ENCODE measurements around the gene IFNA8. TPM values are rescaled to one million over a fixed set of nuclear protein-coding genes. Genes with fewer than 3 reads are reported as not detected.

The IFNA8 gene
- total and polyA plus RNA-seq, 3 donors from 2014 or later, result not detected

DNA sequence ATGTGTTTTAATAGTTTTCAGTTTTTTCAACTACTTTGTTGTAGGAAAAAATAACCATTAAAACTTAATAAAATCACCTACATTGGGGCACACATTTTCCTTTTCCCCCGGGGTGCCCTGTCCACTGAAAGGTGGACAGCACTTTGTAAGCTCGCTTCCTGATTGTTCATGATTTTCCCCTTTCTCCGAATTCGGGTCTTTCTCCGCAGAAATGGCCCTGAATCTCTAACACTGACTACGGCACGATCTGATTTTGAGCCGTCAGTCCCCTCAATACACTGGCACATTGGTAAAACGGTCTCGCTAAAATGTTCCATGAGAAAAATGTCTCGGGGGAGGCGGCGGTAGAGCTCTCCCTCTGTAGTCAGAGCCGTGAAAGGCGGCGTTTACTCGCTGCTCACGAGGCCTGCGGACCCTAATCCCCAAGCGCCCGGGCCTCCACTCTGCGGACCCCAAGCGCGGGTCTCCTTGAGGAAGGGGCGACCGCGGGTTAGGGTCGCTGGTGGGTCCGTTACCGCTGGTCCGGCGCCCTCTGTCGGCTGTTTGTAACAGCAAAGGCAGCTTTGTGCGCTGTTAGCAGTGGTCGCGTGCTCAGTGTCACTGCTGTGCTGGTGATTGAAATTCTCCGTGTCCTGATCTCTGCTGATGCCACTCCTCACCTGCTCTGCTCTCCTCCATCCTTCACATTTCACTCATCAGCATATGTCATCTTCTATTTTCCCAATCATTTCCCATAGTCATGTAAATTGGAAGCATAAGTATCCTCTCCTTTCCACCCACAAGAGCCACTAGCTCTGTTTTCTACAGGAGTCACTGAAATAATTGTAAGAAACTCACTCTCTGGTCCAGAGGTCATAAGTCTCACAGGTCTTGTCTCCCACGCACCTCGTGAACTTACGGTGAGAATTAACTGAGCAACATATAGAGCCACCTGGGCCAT is 12.9 kb upstream of the IFNA8 start:
- intact Hi-C loops (cut with DNase I; ENCODE audit: low total_unique reads), result no loop called here
- WGBS, 2 donors, result 4 to 10% methylated on average over 20 to 40 of the region's 40 CpGs

DNA sequence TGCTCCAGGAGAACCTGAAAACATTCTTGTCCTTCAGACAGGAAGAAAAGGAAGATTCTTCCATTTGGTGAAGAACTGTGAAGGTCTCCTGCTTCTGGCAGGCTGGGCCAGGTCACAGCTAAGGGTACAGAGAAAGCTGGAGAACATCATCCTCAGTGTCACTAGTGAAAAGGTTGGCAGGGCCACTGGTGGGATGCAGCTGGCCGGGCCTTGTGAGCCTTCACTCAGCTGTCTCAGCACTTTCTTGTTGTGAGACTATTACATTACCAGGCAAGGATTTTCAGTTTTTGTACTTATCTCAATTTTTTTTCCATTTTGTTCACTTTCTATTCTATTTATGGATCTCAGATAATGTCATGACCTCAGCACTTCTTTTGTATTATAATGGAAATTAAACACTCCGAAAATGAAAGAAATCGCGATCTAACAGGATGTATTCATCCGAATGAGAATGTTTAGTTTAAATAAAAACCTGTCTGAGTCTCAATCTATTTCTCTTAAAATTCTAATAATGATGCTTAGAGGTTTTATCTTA is 9.9 kb upstream of the IFNA8 start:
- Histone ChIP-seq H3K4me1 (no peaks in the 10 kb centered on the region), H3K9me3 (no peaks in the 10 kb centered on the region), H3K27me3 (no peaks in the 10 kb centered on the region), H3K36me3 (ENCODE audit: low read depth, missing control alignments) (no peaks in the 10 kb centered on the region), H3K4me3 (no peak overlapping the region), H3K27ac (no peak overlapping the region)
- intact Hi-C loops (cut with DNase I; ENCODE audit: low total_unique reads), result no loop called here
- 83 to 87% methylated on average over 5 of the region's 5 CpGs for WGBS, 2 donors
- no peak for TF ChIP-seq POLR2A (IDR thresholded peaks at IDR 0.05)
- TF ChIP-seq, protein P1, sequence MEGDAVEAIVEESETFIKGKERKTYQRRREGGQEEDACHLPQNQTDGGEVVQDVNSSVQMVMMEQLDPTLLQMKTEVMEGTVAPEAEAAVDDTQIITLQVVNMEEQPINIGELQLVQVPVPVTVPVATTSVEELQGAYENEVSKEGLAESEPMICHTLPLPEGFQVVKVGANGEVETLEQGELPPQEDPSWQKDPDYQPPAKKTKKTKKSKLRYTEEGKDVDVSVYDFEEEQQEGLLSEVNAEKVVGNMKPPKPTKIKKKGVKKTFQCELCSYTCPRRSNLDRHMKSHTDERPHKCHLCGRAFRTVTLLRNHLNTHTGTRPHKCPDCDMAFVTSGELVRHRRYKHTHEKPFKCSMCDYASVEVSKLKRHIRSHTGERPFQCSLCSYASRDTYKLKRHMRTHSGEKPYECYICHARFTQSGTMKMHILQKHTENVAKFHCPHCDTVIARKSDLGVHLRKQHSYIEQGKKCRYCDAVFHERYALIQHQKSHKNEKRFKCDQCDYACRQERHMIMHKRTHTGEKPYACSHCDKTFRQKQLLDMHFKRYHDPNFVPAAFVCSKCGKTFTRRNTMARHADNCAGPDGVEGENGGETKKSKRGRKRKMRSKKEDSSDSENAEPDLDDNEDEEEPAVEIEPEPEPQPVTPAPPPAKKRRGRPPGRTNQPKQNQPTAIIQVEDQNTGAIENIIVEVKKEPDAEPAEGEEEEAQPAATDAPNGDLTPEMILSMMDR (IDR thresholded peaks at IDR 0.05), result no peak
- DNase-seq, result no peak

More for the DNA sequence above, 12.9 kb upstream of the IFNA8 start:
- Histone ChIP-seq H3K4me3 (peak overlapping the region; percentile 62 to 71), H3K36me3 (ENCODE audit: low read depth, missing control alignments) (no peaks in the 10 kb centered on the region), H3K27ac (peak overlapping the region; percentile 66 to 71), H3K27me3 (no peaks in the 10 kb centered on the region), H3K9me3 (no peaks in the 10 kb centered on the region), H3K4me1 (no peaks in the 10 kb centered on the region)
- peak; percentile 88 for DNase-seq
- TF ChIP-seq POLR2A (IDR thresholded peaks at IDR 0.05), result no peak
- TF ChIP-seq, protein P1 (IDR thresholded peaks at IDR 0.05), result peak; percentile 42 to 74 (median 58)

DNA sequence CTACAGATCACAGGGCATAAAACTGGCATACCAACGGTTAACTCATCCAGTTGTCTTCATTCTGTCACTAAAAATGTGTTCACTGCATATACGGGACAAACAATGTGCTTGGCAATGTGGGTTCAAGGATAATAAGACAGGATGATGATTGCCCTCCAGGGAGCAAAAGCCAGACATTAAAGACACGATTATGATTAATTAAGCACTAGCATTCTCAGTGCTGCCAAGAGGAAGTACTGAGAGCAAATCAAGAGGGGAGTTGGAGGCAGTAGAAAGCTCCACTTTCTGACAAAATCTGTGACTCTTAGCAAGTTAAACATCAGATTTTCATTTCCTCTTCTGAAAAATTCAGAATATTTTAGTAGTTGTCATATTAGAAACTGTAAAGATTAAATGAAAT is 9.0 kb upstream of the IFNA8 start:
- no peak for DNase-seq
- intact Hi-C loops (cut with DNase I; ENCODE audit: low total_unique reads), result no loop called here
- Histone ChIP-seq H3K4me1 (no peaks in the 10 kb centered on the region), H3K9me3 (no peaks in the 10 kb centered on the region), H3K27ac (no peak overlapping the region), H3K4me3 (no peak overlapping the region), H3K36me3 (ENCODE audit: low read depth, missing control alignments) (no peaks in the 10 kb centered on the region), H3K27me3 (no peaks in the 10 kb centered on the region)
- WGBS, 2 donors, result 46 to 48% methylated on average over 3 of the region's 3 CpGs
- TF ChIP-seq POLR2A (IDR thresholded peaks at IDR 0.05), result no peak
- TF ChIP-seq, protein P1 (IDR thresholded peaks at IDR 0.05), result no peak

DNA sequence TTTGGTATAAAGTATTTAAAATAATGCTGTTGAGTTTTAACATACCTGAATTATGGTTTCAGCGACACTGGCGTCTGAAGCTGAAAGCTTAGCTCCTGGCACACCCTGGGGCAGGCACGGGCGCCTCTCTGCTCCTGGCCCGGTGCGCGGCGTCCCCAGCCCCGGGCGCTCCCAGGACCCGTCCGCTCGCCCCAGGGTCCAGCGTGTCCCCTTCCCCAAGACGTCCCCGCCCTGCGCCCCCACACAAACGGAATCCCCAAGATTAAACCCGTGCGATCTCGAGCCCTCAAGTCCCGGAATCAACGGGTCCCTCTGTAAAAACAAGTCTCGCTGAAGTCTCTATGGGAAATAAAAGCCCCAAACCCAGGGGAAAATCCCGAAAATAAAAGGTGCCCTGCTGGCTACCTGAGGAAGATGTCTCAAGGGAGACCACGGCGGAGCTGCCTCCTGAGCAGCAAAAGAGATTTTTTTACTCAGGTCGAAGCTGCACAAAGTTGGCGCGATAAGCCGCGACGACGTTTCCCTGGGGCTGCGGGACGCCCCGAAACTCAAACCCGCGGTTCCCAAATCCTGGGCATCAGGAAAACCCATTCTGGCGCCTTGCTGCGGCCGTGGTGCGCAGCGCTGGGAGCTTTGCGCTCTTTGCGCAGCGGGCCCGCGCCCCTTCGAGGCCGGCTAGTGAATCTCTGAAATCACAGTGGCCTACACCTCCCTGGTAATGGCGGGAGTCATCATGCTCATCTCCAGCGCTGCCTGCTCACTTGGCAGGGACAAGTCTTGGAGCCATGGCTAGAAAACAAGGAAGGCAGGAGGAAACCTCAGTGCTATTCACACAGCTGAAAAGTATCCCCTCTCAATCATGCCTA is 6.3 kb upstream of the IFNA8 start:
- peak; percentile 60 for DNase-seq
- 0 to 2% methylated on average over 24 to 53 of the region's 53 CpGs for WGBS, 2 donors
- intact Hi-C loops (cut with DNase I; ENCODE audit: low total_unique reads), result no loop called here
- H3K4me1 ChIP-seq, result no peaks in the 10 kb centered on the region
- TF ChIP-seq POLR2A (IDR thresholded peaks at IDR 0.05), result no peak
- TF ChIP-seq, protein P1 (IDR thresholded peaks at IDR 0.05), result no peak
- peak overlapping the region in 1 of 2 donors; percentile 50 for H3K27ac ChIP-seq
- no peaks in the 10 kb centered on the region for H3K9me3 ChIP-seq
- H3K36me3 ChIP-seq (ENCODE audit: low read depth, missing control alignments), result no peaks in the 10 kb centered on the region
- peak overlapping the region; percentile 49 to 51 for H3K4me3 ChIP-seq
- H3K27me3 ChIP-seq, result no peaks in the 10 kb centered on the region

All from testis (tissue), 3 donors.